Suppressor macrophage treated with lipopolysaccharide for 1 hour (primary cell): Measurements from ENCODE around the gene PDIA5.
A peak's percentile ranks its signal among the peaks of the same experiment; 100 is the strongest.

Experiments used
- DNase-seq, 3 donors: peaks; one replicate each; pipeline ENCODE4 v3.0.0-alpha.2; 2020 to 2022

PDIA5 gene

DNA sequence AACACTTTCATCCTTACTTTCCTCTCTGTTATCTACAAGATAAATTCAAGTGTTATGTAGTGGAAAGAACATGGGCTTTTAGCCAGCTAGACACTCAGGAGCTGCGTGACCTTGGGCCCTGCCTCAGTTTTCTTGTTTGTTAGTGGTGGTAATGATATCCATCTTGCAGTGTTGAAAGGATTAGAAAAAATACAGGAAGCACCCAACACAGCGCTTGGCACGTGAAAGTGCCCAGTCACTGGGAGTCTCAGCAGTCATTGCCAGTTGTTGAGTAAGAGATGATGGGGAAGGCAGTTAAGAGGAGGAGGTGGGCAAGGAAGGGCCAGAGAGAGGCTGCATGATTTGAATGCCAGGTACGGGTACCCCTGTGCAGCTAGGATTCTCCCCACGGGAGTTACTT, 5.3 kb downstream of the PDIA5 start:
- DNase-seq = peak; percentile 48 to 61 (median 59)

DNA sequence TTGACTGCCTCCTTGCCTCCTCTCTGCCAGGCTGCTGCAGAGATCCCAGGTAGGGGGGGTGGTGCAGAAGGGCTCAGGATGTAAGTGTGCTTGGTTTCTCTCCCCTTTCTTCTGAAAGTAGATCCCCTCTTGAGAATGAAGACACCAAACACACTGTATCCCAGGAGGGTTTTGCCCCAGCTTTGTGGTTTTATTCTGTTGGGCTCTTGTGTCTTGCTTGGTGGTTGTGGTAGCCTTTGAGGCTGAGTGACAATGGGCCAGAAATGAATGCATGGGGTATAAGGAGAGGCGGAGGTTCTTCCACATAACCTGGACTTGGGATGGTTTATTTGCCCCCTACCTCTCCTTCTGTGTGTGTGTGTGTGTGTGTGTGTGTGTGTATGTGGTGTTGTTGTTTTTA, 5.7 kb downstream of the PDIA5 start:
- no peak for DNase-seq

DNA sequence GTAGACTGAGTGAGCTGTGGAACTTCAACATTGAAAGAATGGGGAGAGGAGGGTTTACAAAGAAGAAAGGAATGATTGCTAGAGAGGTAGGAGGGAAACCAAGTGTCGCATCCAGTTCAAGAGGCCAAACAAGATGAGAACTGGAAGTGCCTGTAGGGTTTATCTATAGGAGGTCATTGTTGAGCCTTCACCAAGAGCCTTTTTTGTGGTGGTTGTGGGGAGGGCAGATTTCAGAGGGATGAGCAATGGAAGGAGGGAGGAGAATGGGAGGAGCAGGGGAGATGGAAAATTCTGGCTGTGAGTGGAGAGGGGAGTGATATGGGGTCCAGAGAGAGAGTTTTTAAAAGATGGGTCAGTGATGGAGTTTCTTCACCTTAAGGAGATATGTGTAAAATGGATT, 8.5 kb downstream of the PDIA5 start:
- no peak for DNase-seq

DNA sequence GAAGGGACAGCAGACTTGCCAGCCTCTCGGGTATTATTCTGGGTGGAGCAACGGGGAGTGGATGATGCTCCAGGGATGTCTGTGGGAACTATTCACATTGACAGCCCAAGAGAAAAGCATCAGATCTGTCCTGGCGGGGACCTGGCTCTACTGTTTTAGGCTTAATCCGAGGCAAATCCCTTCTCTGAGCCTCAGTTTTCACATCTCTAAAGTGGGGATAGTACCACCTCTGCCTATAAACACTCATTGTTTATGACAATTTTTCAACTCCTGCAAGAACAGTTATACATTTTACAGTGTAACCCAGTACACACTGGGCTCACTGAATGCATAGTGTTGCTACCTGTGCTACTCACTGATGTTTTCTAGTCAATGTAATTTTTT, 9.3 kb downstream of the PDIA5 start:
- no peak for DNase-seq

DNA sequence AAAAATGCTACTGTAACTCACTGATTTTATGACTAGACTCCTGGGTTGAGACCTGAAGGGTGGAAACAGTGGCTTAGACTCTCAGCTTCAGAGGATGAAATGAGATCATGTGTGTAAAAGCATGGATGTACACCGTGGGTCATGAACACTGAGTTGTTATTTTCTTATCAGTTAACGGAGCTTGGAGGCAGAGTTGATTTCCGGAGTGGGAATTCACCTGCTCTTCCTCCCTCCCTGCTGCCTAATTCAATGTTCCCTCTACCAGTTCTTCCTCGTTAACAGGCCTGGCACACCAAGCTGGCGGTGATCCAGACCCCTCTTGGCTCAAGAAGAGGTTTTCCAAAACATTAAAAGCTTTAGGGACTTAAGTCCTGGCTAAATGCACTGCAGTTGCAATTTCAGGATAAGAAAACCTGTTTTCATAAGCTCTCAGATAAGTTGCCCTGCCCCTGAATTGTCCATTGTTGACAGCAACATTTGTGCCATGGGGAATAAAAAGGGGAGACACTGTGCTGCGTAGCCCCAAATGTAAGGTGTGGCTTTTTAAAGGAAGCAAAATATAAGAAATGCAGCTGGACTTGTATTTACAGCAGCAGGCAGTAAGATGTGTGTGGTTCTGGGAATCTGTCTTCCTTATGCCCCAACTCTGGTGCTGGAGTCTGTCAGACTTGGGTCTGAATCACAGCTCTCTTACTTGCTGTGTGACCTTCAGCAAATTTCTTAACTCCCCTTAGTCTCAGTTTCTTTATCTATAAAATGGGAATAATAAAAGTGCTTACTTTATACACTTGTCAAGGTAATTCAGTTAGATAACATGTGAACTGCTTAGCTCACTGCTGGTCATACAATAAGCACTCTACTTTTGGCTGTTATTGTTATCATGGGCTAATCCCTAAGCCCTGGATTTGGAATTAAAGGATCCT, 9.9 kb downstream of the PDIA5 start:
- no peak for DNase-seq

DNA sequence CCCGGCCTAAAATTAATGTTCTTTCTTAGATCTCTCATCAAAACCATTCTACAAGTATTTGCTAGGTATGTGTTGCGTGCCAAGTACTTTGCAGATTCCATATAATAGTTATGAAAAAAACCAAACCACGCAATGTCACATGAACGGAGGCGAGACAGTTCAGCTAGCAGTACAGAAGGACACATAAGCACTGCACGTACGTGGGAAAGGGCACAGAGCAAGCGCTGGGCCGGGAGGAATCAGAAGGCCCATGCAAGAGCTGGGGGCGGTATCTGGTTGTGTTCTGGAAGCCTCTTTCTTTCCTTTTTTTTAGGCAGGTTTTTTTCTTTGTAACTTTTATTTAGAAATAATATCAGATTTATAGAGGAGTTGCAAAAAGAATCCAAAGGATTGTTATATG, 11.3 kb downstream of the PDIA5 start:
- DNase-seq = no peak

DNA sequence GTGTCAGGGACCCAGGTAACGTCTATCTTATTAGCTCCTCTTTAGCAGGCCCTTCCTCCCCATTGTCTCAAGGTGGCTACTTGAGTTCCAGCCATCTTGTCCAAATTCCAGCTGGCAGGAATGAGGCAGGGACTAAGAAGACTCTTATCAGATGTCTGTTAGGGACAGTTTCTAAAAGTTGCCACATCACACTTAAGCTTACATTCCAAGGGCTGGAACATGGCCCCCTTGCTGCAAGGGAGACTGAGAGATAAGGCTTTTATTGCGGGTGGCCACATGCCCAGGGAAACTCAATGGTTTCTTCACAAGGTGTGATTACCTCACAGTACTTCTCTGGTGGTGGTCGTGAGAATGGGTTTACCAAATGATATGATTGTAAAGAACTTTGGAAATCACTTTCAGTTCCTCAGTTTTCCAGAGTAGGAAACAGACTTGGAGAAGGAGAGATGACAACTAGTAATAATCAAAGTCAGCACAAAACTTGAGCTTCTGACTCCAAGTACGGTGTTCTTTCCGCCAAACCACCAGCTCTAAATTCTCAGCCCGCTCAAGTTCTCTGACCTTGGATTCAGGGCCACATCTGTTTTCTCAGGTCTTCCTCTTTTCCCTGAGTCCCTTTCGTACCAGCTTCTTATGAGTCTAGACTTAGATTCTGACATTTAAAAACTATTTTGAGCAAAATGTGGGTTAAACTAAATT, 14.2 kb downstream of the PDIA5 start:
- peak in 1 of 3 donors; percentile 19 for DNase-seq

DNA sequence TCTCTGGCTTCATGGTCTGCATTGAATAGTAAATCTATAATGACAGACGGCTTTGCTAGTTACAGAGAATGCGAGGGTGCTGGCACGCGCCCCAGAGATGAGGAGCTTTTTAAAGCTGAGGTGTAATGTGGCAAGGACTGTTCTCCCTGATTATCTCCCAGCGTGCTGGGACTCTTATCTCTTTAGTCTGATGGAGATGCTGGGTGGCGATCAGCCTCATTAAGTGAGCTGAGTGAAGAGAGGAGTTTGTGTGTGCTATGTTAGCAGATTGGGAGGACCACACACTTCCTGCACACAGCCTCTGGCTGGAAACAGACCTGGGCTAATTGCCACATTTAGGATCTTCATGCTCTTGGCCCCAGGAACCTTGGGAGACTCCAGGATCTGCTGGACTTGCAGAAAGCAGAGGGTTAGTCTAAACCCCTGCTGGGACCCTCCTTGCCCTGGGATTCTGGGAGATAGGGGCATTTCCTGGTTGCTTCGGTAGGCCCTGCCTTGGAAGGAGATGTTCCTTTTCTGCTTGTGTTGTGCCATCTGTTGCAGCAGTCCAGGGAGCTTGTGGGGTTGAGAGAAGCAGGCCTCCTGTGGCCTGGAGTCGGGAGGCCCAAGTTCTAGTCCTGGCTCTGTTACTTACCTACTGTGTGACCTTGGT, 15.0 kb downstream of the PDIA5 start:
- DNase-seq = no peak

DNA sequence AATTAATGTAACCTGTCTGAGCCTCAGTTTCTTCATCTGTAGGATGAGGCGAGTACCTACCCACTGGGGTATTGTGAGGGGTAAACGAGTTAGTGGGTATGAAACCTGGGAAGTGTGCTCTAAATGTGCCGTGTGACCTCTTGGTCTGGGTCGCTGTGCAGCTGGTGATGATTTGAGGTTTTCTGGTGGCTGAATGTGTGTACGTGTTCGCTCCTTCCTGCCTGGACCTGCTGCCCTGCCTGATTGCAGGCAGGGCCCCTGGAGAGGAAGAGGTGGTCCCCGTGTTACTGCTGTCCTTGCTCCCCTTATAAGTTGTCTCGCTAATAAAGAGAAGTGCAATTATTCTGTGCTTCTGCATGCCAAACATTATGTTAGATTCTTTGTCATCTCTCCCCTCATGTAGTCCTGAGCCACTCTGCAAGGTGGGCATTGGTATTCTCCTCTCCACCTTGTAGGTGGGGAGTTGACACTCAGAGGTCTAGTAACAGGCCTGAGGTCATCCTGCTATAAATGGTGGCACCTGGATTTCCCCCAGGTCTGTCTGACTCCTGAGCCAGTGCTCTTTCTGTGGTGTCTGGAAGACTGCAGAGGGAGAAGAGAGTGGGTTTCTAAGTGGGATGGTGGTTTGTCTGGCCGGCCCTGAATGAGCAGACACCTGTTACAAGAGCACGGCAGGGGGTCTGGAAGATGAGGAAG, 15.7 kb downstream of the PDIA5 start:
- DNase-seq = no peak

DNA sequence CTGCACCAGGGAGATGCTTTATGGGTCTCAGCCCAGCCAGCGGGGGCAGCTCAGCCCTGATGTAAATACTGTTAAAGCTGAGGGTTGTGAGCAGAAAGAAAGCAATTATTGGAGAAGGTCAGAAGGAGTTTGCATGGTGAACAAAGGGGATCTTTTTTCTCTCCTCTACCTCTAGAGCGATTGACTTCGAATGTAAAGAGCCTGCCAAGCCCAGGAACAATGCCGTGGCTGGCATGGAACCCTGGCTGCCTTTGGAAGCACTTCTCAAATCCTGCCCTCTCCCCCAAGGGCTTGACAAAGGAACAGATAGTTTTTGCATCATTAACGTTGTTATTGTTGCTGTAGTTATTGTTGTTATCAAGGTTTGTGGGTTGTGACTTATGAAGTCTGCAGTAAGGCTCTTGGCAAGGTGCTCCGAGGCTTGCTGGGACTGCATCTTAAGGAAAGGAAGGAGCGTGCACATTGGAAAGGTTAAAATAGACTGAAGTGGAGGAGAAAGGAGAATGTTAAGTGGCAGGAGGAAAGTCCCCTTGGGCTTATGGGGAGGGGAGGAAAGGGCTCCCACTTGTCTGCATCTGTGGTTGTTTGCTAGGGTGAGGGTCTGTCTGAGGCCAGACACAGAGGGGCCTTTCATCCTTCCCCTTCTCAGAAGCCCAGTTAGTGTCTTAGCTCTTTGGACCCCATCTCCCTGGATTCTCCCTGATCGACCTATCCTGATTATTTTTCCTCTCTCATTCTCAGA, 16.7 kb downstream of the PDIA5 start:
- DNase-seq = no peak

DNA sequence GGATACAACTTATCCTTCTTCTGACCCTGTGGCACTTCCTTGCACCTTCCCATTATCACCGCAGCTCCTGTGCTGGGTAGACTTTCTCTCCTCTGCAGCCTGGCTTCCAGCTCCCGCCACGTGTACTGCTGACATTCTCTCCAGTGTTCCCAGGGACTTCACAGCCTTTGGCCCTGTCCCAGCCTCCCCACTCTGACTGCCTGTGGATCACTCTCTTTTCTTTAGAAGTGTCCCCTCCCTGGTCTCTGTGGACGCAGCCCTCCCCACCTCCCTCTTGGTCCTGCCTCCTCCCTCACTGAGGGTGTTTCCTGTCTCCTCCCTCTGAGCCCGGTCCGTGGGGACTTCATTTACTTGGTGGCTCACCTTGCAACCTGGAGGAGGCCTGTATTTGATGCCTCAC, 17.4 kb downstream of the PDIA5 start:
- no peak for DNase-seq

DNA sequence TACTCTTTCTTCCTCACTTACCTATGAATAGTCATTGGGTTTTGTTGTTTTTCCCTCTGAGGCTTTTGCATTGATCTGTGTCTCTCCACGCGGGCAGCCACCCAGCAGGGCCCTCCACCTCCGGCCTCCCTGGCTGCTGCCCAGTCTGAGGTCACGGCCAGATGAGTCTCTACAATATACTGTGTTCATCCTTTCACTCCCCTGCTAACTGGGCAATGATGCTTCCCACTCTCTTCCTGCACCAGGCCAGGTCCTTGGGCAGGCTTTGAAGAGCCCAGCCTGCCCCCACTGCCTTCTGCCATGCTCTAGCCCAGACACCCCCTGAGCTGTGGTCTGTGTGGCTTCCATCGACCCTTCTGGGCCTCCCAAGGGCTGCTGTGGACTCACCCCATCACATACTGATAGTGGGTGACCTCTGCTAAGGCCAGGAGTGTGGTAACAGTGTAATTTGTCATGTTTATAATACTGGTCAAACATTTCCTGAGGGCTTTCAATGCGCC, 18.0 kb downstream of the PDIA5 start:
- DNase-seq = no peak

DNA sequence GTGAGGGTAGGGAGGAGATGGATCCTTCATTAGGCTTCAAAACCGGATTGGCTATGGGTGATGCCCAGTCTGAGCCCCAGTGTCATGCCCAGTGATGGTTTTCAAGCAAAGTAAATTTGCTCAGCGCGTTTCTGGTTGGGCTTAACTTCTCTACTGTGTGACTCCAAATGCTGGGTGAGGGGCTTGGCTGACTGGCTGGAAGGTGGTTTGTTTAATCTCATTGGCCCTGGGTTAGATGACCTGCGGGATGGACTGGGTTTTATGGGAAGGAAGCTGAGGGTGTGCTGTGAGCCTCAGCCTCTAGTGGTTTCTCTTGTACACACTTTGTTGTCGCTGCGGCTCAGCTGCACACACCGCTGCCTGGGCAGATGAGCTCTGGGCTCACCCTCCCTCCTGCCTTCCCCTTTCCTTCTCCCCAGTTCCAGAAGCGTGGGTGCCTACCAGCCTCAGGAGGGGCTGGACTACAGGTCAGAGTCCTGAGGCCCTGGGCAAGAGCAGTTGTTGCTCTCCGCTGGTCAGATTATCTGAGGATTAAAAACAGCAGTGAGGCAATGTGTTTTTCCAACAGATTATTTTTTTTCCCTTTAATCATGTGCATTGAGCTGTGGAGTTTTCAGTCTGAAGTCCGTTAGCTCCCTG, 18.6 kb downstream of the PDIA5 start:
- no peak for DNase-seq

DNA sequence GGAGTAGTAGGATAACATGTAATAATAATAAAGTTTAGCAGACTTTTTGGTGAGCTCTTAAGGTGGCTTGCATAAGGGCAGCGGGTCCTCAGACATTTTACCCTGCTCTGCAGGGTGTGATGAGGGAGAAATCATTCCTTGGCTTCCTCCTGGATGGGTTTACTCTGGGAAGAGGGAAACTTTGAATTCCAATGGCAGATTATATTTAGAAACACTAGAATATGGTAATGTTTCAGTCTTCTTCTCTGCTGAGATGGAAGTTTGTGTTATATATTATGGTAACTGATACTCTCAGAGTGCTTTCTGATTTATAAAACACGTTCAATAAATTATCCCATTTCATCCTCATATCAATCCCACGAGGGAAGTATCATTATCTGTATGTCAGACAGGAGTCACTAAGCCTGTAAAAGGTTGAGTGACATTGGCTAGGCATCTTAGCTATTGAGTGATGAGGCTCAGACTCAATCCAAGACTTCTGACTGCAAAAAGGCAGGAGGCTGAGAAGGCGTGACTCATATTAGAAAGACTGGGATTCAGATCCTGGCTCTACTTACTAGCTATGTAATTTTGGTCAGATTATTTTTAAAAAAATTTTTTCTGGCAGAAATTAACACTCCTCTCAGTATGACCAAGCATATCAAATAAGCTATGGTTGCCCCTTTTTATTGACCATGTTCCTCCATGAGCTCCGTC, 19.3 kb downstream of the PDIA5 start:
- no peak for DNase-seq

DNA sequence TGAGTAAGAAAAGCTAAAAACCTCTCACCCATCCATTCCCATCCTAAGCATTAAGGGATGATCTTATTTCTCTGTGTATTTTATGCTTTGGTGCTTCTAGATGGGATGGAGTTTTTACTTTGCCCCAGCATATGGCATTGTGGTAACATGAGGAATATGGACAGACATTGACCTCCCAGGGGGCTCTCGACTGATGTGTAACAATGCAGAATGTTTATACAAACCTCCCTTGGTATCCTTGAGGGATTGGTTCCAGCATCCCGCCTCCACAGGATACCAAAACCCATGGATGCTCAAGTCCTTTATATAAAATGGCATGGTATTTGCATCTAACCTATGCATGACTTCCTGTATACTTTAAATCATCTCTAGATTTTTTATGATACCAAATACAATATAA, 21.6 kb downstream of the PDIA5 start:
- DNase-seq = no peak

DNA sequence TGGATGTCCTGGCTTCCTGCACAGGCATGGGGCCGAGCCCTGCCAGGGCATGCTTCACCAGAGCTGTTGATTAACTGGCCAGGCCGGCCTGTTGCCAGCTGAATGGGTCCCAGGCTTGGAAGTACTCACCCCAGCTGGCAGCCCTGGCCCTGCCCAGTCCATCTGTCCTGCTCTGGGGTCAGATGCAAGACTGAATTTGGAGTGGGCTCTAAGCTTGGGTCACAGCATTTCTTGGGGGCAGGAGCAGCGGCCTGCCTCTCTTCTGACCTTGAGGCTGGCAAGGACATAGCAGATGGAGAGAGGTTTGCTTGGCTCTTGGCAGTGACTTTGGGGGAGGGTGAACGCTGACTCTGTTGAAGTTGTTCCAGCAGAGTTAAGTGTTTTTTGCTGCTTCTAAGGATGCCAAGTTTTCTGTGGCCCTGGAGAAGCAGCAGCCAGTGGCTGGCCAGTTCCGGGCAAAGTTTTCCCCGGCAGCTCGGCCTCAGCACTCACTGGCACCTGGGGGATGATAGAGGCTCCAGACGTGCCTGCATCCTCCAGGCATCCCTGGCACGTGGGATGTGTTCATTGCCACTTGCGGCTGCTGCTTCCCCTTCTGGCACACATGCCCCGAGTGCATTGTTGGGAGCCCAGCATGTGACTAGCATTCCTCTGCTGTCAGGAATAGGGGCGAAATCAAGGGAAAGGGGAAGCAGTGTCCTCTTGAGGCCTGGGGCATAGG, 22.9 kb downstream of the PDIA5 start:
- DNase-seq = no peak

DNA sequence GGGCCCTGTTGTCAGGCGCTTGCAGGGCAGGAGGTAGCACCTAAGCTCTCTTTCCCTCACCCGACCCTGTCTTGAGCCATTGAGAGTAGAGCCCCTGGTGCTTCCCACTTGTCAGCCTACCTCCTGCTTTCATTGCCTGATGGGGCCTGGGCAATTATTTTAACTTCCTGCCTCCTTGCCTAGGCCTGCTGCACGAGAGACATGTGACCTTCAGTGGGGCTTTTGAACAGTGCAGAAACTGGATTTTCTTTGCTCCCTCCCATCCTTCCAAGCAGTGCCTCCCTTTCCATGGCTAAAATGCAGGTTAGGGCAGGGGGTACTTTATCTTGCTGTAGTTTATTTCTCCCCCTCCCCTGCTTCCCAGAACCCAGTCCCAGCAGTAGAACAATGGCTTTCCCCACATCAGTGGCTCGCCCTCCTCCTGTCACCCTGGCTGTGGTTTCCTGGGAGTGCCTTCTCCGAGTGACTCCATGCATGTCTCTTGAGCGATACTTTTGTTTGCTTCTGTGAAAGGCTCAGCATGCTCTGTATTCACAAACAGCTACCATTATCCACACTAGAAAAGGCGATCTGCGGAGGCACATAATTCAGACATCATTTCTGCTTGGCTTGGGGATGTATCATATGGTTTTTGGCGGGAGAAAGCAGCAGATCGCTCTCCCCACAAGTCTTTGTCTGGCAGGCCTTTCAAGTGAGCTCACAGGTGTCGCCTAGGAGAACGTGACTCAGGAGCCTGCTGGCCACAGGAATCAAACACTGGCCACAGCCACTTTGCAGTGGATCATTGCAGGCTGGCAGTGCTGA, 24.1 kb downstream of the PDIA5 start:
- DNase-seq = no peak

DNA sequence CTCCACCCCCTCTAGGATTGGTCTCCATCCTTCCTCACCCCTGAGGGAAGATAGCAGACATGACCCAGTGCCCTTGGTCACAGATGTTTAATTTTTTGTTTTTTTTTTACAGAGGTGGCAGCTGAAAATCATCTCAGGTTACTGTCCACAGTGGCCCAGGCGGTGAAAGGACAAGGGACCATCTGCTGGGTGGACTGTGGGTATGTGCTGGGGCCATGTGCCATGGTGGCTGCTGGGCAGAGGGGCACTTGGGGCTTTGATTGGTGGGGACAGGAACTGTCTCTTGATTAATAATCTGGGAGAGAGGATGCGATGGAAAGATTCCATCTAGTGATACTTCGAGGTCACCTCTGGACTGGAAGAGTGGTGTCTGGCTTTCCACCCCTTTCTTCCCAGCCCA, 25.4 kb downstream of the PDIA5 start:
- DNase-seq = no peak

DNA sequence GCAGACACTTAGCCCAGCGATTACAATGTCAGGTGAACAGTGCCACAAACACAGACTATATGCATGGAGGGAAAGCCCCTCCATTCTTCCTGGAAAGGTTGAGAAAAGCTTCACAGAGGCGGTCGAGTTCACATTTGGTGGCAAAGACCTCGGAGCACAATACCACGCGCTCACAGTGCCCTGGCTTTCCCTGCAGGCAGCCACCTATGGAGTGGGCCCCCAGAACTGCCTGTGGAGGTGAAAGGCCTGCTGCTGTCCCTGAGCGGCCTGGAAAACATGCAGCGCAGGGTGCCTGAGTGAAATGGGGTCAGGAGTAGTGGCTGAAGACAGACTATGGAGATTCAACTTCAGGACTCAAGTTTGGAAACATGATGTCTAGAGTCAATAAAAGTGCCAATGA, 26.9 kb downstream of the PDIA5 start:
- DNase-seq = no peak
